K562 (cell line): ENCODE results near the gene TTLL9. TPM values are rescaled to one million over a fixed set of nuclear protein-coding genes. Genes with fewer than 3 reads are reported as not detected.

ENCODE experiments used
- ATAC-seq: fragments of 200-7000 bp; cut with Tn5 transposase; 3 replicates; pipeline ENCODE4 v1.9.1; 2020; ENCODE audit warnings: moderate library complexity
- BruUV-seq: library from RNA; stranded (reverse); fragments of 400-500 nt; replicated peaks from 2 replicates; lab custom pipeline; 2021; lab: Mats Ljungman, UMichigan
- CTCF ChIA-PET: fragments of 300-600 bp; formaldehyde crosslinking; extraction: SDS; loops from one replicate; lab custom pipeline; 2021; ENCODE audit warnings: low intra/inter-chr PET ratio; lab: Yijun Ruan, JAX
- POLR2A ChIA-PET: fragments of 300-600, 350-650 bp; sonication (Branson Sonifier 250); formaldehyde crosslinking; extraction: SDS; loops from one replicate; lab custom pipeline; 2021; ENCODE audit warnings: antibody characterized with exemption, inconsistent platforms; lab: Yijun Ruan, JAX
- DNase-seq, 4 experiments: peaks; one replicate each; pipeline versions ENCODE4 v3.0.0 to v3.0.0-alpha.2; 2011 to 2018; ENCODE audit warnings: low spot score in 3 of 4, mixed read lengths in 3 of 4; ENCODE audit errors: extremely low read depth in 1 of 4
- FAIRE-seq: peaks from 2 replicates; lab custom pipeline; 2011; peaks lifted over from hg19 to GRCh38; lab: Jason Lieb, UNC
- H2AFZ ChIP-seq: 2 replicates; pipeline ENCODE4 v1.6.0; 2011; ENCODE audit warnings: low read depth, low read length, control low read depth, inconsistent platforms
- H3K27ac ChIP-seq: fragments of 200-600 bp; 3 replicates; pipeline ENCODE4 v1.8.0; 2011; ENCODE audit warnings: low read depth, mild to moderate bottlenecking, control low read depth, inconsistent platforms, low read length, moderate library complexity, mixed read lengths; ENCODE audit errors: extremely low read depth
- H3K27me3 ChIP-seq, 2 experiments: fragments of 300-600 bp in 1 of 2; 2 replicates in 1 of 2; 3 replicates in 1 of 2; pipeline versions ENCODE4 v1.6.0 to v1.8.0; 2011; ENCODE audit warnings: inconsistent platforms in 2 of 2, low read length in 2 of 2, mild to moderate bottlenecking in 1 of 2, mixed read lengths in 1 of 2, moderate library complexity in 1 of 2; ENCODE audit not compliant: control insufficient read depth in 2 of 2, insufficient read depth in 2 of 2
- H3K36me3 ChIP-seq: fragments of 300-600 bp; 3 replicates; pipeline ENCODE4 v1.8.0; 2011; ENCODE audit warnings: mild to moderate bottlenecking, low read length, inconsistent platforms; ENCODE audit not compliant: control insufficient read depth, insufficient read depth
- H3K4me1 ChIP-seq, 2 experiments: fragments of 200-600 bp in 1 of 2; replicated peaks in 1 of 2; 2 replicates in 1 of 2; 3 replicates in 1 of 2; pipeline versions ENCODE4 v1.5.1 to v1.8.0; 2011; ENCODE audit warnings: inconsistent platforms in 2 of 2, low read length in 2 of 2, mild to moderate bottlenecking in 1 of 2, mixed read lengths in 1 of 2, moderate library complexity in 1 of 2; ENCODE audit not compliant: control insufficient read depth in 2 of 2, insufficient read depth in 2 of 2
- H3K4me2 ChIP-seq: 2 replicates; pipeline ENCODE4 v1.6.1; 2011; ENCODE audit warnings: low read length, control low read depth, inconsistent platforms, mixed read lengths; ENCODE audit not compliant: insufficient read depth
- H3K4me3 ChIP-seq: fragments of 200-600 bp; sonication (generic), shearing (Covaris generic); 2 replicates; pipeline ENCODE4 v1.5.1; 2016; ENCODE audit warnings: control low read depth, inconsistent platforms
- H3K79me2 ChIP-seq: fragments of 200-600 bp; 3 replicates; pipeline ENCODE4 v1.8.0; 2011; ENCODE audit warnings: low read length, inconsistent platforms; ENCODE audit not compliant: control insufficient read depth, insufficient read depth
- H3K9ac ChIP-seq, 2 experiments: 2 replicates each; pipeline versions ENCODE4 v1.6.0 to v1.6.1; 2011; ENCODE audit warnings: low read depth in 2 of 2, low read length in 2 of 2, control low read depth in 1 of 2, inconsistent platforms in 1 of 2, mild to moderate bottlenecking in 1 of 2, mixed read lengths in 1 of 2; ENCODE audit not compliant: insufficient read depth in 1 of 2
- H3K9me1 ChIP-seq: one replicate; pipeline ENCODE4 v1.6.0; 2011; ENCODE audit warnings: inconsistent platforms, mild to moderate bottlenecking, low read length, moderate library complexity; ENCODE audit not compliant: control insufficient read depth, insufficient read depth
- H3K9me3 ChIP-seq: replicated peaks from 2 replicates; pipeline ENCODE4 v1.5.1; 2011; ENCODE audit warnings: low read depth, low read length, inconsistent platforms; ENCODE audit not compliant: control insufficient read depth, insufficient read depth
- H4K20me1 ChIP-seq: replicated peaks from 2 replicates; pipeline ENCODE4 v1.6.1; 2011; ENCODE audit warnings: low read length, inconsistent platforms, mixed read lengths; ENCODE audit not compliant: control insufficient read depth, insufficient read depth
- ARID4B ChIP-seq: sonication (generic); formaldehyde crosslinking; IDR thresholded peaks from 2 replicates; pipeline ENCODE4 v1.8.0; 2022; ENCODE audit warnings: mild to moderate bottlenecking, missing genetic modification reagents
- NFYB ChIP-seq: IDR thresholded peaks from 2 replicates; pipeline ENCODE4 v1.6.1; 2011; ENCODE audit warnings: mild to moderate bottlenecking, moderate library complexity; ENCODE audit not compliant: insufficient read length; ENCODE audit errors: extremely low read depth
- RAD51 ChIP-seq: fragments of 450-650 bp; IDR thresholded peaks from 2 replicates; pipeline ENCODE4 v1.7.1; 2016; ENCODE audit warnings: low read depth, mild to moderate bottlenecking, borderline replicate concordance
- SPI1 ChIP-seq: IDR thresholded peaks from 2 replicates; pipeline ENCODE4 v1.6.1; 2011; ENCODE audit warnings: low read depth, low read length, control low read depth, borderline replicate concordance
- WGBS: fragments of 100-300 bp; shearing (Covaris generic); methylation state at CpG from one replicate; pipeline ENCODE4 v1.1.6; 2016; ENCODE audit warnings: low coverage, mixed read lengths; ENCODE audit not compliant: insufficient coverage; ENCODE audit errors: missing lambda C conversion rate; 5-methylcytosine and 5-hydroxymethylcytosine counted together
- in situ Hi-C: fragments of 300-500 bp; cut with MboI; formaldehyde crosslinking; loops from 4 replicates; pipeline ENCODE4 v1.15.0; 2018; ENCODE audit warnings: inconsistent platforms, mixed read lengths
- intact Hi-C: fragments of 100-400 bp; cut with micrococcal nuclease; formaldehyde crosslinking; loops from 2 replicates; pipeline ENCODE4 v1.14.2; 2022
- polyA plus RNA-seq, 8 experiments: library from polyadenylated mRNA; depleted of rRNA in 4 of 8; stranded (reverse) in 5 of 8; unstranded in 3 of 8; fragments of >200 nt; fragmentation: Nextera tagmentation in 2 of 8; fragmentation: Illumina TruSeq in 1 of 8; extraction: Ambion mirVana in 2 of 8; extraction: Trizol in 1 of 8; gene quantifications; 2 replicates each; pipeline versions ENCODE4 v1.2.1 to v1.2.3, GENCODE V29; 2011 to 2014; ENCODE audit warnings: inconsistent platforms in 1 of 8, missing spikeins in 1 of 8
- total RNA-seq, 7 experiments: library from RNA; depleted of rRNA in 6 of 7; stranded (reverse); fragments of >200 nt in 6 of 7; fragmentation: Illumina TruSeq in 2 of 7; extraction: Trizol in 2 of 7; gene quantifications; 2 replicates each; pipeline versions ENCODE4 v1.2.1 to v1.2.3, GENCODE V29; 2011 to 2021; ENCODE audit warnings: low replicate concordance in 1 of 7
- TF ChIP-seq, protein P1 (sequence below): sonication (generic); formaldehyde crosslinking; IDR thresholded peaks from 2 replicates; pipeline ENCODE4 v1.9.0; 2022; ENCODE audit warnings: mild to moderate bottlenecking, missing genetic modification reagents
- TF ChIP-seq, protein P2 (sequence below): sonication (generic); formaldehyde crosslinking; IDR thresholded peaks from 2 replicates; pipeline ENCODE4 v1.5.0; 2020; ENCODE audit warnings: missing genetic modification reagents

The TTLL9 gene
- total and polyA plus RNA-seq, 9 of the 15 experiments (the other 6 are each of a cell fraction or from before 2014, with no cell fraction given): 0.06 to 0.07 TPM; not detected in 7

DNA sequence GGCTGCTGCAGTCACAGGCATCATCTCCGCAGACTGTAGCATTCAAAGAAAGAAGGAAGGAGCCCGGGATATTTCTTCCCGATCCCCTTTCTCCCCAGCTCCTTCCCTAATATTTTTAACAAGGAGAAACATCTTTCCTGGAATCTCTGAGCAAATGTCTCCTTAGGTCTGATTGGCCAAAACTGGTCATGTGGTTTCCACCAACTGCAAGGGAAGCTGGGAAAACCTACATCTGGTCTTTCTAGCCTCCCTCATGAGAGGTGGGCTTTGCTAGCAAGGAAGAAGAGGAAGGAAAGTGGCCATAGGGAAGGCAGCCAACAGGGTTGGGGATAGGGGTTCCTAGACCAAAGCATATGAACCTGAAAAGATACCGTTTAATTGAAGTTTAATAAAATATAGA is 46.3 kb downstream of the TTLL9 start:
- no peak overlapping the region for H3K4me2 ChIP-seq
- BruUV-seq: no TSS peak
- H3K27me3 ChIP-seq: peaks cover 2 to 55% of the 10 kb centered on the region in 2 experiments; a peak in 4 of 5 replicates
- WGBS: 48% methylated on average over 3 of the region's 4 CpGs
- ChIA-PET POLR2A (interaction anchor here (2.0 kb wide), 1 partner anchor 9 kb away, joined by 7 read pairs; no protein-coding TSS in a partner anchor), CTCF (no interaction called here)
- H2AFZ ChIP-seq: no peak overlapping the region
- no peak for DNase-seq
- intact Hi-C loops: loop anchor here (5.0 kb wide), 1 partner anchor 36 kb away; the partner anchor contains the start of gene PDRG1
- FAIRE-seq: no peak
- no peak overlapping the region for H3K27ac ChIP-seq
- no peak for ATAC-seq
- H3K79me2 ChIP-seq: no peaks in the 10 kb centered on the region
- H3K4me3 ChIP-seq: no peak overlapping the region
- peaks cover 16 to 18% of the 10 kb centered on the region in 2 experiments for H3K4me1 ChIP-seq
- no peaks in the 10 kb centered on the region for H3K36me3 ChIP-seq
- peaks cover 13% of the 10 kb centered on the region for H4K20me1 ChIP-seq
- no peak overlapping the region for H3K9ac ChIP-seq
- in situ Hi-C loops: no loop called here
- H3K9me1 ChIP-seq: peaks cover 3% of the 10 kb centered on the region
- H3K9me3 ChIP-seq: no peaks in the 10 kb centered on the region
- TF ChIP-seq, protein P1, sequence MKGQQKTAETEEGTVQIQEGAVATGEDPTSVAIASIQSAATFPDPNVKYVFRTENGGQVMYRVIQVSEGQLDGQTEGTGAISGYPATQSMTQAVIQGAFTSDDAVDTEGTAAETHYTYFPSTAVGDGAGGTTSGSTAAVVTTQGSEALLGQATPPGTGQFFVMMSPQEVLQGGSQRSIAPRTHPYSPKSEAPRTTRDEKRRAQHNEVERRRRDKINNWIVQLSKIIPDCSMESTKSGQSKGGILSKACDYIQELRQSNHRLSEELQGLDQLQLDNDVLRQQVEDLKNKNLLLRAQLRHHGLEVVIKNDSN: peak; percentile 50
- TF ChIP-seq SPI1 (no peak), ARID4B (CRISPR knock-in tag) (no peak), NFYB (peak; percentile 43), RAD51 (peak; percentile 47; the same call in 1 of the 2 replicates)
- TF ChIP-seq, protein P2, sequence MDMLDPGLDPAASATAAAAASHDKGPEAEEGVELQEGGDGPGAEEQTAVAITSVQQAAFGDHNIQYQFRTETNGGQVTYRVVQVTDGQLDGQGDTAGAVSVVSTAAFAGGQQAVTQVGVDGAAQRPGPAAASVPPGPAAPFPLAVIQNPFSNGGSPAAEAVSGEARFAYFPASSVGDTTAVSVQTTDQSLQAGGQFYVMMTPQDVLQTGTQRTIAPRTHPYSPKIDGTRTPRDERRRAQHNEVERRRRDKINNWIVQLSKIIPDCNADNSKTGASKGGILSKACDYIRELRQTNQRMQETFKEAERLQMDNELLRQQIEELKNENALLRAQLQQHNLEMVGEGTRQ (CRISPR knock-in tag): peak; percentile 75
